Neutrophil (primary cell): ENCODE results near the gene SUV39H2.
"Not testable (repeated sequence)": the region's sequence is repeated elsewhere in the genome, so short reads cannot be mapped to it uniquely, and the experiment has no call there.

Experiments
- H3K27ac ChIP-seq: fragments of 200-600 bp; sonication (generic); 2 replicates; pipeline ENCODE4 v1.5.1; 2016; ENCODE audit warnings: mild to moderate bottlenecking, moderate library complexity
- H3K27me3 ChIP-seq: fragments of 200-600 bp; sonication (generic); 2 replicates; pipeline ENCODE4 v1.6.0; 2016; ENCODE audit warnings: mild to moderate bottlenecking
- H3K36me3 ChIP-seq: fragments of 200-600 bp; sonication (generic); 2 replicates; pipeline ENCODE4 v1.5.1; 2017
- H3K4me1 ChIP-seq, 2 experiments: fragments of 200-600 bp in 1 of 2; sonication (generic) in 1 of 2; 1 replicate in 1 of 2; 2 replicates in 1 of 2; pipeline versions ENCODE4 v1.5.1 to v1.6.1; 2013 to 2016; ENCODE audit warnings: low read depth in 1 of 2, low read length in 1 of 2, mild to moderate bottlenecking in 1 of 2, moderate library complexity in 1 of 2; ENCODE audit not compliant: control insufficient read depth in 1 of 2, insufficient read depth in 1 of 2
- H3K4me3 ChIP-seq, 2 experiments: fragments of 200-600 bp in 1 of 2; sonication (generic) in 1 of 2; 1 replicate in 1 of 2; 2 replicates in 1 of 2; pipeline ENCODE4 v1.5.1; 2013 to 2016; ENCODE audit warnings: low read depth in 1 of 2, low read length in 1 of 2, mild to moderate bottlenecking in 1 of 2, moderate library complexity in 1 of 2
- H3K9me3 ChIP-seq: fragments of 200-600 bp; sonication (generic); 2 replicates; pipeline ENCODE4 v1.5.1; 2016
- TF ChIP-seq, protein P1 (sequence below): fragments of 200-600 bp; sonication (generic); IDR thresholded peaks from 2 replicates; pipeline ENCODE4 v1.5.1; 2016; ENCODE audit warnings: antibody characterized with exemption

SUV39H2 gene

DNA sequence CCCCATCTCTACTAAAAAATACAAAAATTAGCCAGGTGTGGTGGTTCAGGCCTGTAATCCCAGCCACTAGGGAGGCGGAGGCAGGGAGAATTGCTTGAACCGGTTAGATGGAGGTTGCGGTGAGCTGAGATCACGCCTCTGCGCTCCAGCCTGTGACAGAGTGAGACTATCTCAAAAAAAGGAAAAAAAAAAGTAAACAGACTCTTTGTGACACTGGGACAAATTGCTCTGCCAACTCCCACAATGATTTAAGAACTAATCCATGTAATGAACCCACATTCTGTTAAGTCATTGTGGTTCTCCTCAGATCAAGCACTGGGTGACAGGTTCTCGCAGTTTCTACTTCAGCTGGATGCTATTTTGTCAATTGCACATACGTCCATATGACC, 64.3 kb downstream of the SUV39H2 start:
- H3K27ac ChIP-seq, H3K27me3 ChIP-seq, H3K4me3 ChIP-seq, H3K4me1 ChIP-seq, H3K9me3 ChIP-seq: not testable (repeated sequence)
- peaks cover 71% of the 10 kb centered on the region for H3K36me3 ChIP-seq

- H3K4me1 ChIP-seq, result no peaks in the 10 kb centered on the region
- no peak overlapping the region for H3K4me3 ChIP-seq
- peaks cover 70% of the 10 kb centered on the region for H3K36me3 ChIP-seq
- TF ChIP-seq, protein P1, sequence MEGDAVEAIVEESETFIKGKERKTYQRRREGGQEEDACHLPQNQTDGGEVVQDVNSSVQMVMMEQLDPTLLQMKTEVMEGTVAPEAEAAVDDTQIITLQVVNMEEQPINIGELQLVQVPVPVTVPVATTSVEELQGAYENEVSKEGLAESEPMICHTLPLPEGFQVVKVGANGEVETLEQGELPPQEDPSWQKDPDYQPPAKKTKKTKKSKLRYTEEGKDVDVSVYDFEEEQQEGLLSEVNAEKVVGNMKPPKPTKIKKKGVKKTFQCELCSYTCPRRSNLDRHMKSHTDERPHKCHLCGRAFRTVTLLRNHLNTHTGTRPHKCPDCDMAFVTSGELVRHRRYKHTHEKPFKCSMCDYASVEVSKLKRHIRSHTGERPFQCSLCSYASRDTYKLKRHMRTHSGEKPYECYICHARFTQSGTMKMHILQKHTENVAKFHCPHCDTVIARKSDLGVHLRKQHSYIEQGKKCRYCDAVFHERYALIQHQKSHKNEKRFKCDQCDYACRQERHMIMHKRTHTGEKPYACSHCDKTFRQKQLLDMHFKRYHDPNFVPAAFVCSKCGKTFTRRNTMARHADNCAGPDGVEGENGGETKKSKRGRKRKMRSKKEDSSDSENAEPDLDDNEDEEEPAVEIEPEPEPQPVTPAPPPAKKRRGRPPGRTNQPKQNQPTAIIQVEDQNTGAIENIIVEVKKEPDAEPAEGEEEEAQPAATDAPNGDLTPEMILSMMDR, result no peak
- no peaks in the 10 kb centered on the region for H3K27me3 ChIP-seq
- no peak overlapping the region for H3K27ac ChIP-seq
- no peaks in the 10 kb centered on the region for H3K9me3 ChIP-seq
Measured at GRCh38 chr10:14945108-14945507, 66.4 kb downstream of the SUV39H2 start.

DNA sequence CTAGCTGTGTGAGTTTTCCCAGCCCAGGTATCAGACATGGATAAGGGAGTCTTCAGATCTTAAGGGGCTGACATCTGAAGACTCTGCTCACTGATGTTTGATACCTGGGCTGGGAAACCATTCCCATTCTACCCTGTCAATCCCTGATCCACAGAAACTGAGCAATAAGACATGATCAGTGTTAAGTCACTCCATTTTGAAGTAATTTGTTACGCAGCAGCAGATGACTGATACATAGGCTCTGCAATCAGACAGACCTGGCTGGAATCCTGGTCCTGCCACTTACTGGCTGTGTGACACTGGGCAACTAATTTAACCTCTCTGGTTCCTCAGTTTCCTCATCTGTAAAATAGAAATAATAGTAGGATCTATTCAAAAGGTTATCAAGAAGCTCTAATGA, 68.6 kb downstream of the SUV39H2 start:
- Histone ChIP-seq H3K27me3 (no peaks in the 10 kb centered on the region), H3K27ac (no peak overlapping the region), H3K4me1 (peaks cover 16 to 18% of the 10 kb centered on the region in 2 experiments), H3K4me3 (no peak overlapping the region), H3K9me3 (no peaks in the 10 kb centered on the region), H3K36me3 (peaks cover 56% of the 10 kb centered on the region)
- TF ChIP-seq, protein P1, result no peak

DNA sequence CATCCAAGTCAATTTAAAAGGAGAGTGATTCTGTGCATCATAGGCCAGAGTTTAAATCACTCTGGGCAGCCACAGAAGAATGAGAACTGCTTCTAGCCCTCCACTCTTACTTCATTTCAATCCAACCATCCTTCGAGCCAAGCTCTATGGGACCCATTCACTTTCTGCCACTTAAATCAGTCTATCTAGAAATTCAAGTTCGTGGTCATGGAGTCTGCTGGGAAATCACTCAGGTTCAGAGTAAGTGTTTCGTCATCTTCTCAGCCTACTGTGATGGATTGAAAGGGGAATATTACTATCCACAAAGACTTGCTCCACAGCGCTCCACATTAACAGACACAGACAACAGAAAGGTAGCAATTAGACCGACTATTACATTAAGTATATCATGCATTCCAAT, 70.6 kb downstream of the SUV39H2 start:
- no peaks in the 10 kb centered on the region for H3K9me3 ChIP-seq
- no peaks in the 10 kb centered on the region for H3K27me3 ChIP-seq
- peaks cover 31 to 33% of the 10 kb centered on the region in 2 experiments for H3K4me1 ChIP-seq
- H3K4me3 ChIP-seq, result no peak overlapping the region
- peaks cover 40% of the 10 kb centered on the region for H3K36me3 ChIP-seq
- no peak overlapping the region for H3K27ac ChIP-seq
- TF ChIP-seq, protein P1, result no peak

- Histone ChIP-seq H3K27ac (peak overlapping the region; percentile 89), H3K27me3 (no peaks in the 10 kb centered on the region), H3K4me1 (peaks cover 41 to 42% of the 10 kb centered on the region in 2 experiments), H3K4me3 (peak overlapping the region; percentile 94 to 95), H3K9me3 (no peaks in the 10 kb centered on the region), H3K36me3 (peaks cover 10% of the 10 kb centered on the region)
- TF ChIP-seq, protein P1, result no peak
Measured at GRCh38 chr10:14952851-14953423, 74.3 kb downstream of the SUV39H2 start.

DNA sequence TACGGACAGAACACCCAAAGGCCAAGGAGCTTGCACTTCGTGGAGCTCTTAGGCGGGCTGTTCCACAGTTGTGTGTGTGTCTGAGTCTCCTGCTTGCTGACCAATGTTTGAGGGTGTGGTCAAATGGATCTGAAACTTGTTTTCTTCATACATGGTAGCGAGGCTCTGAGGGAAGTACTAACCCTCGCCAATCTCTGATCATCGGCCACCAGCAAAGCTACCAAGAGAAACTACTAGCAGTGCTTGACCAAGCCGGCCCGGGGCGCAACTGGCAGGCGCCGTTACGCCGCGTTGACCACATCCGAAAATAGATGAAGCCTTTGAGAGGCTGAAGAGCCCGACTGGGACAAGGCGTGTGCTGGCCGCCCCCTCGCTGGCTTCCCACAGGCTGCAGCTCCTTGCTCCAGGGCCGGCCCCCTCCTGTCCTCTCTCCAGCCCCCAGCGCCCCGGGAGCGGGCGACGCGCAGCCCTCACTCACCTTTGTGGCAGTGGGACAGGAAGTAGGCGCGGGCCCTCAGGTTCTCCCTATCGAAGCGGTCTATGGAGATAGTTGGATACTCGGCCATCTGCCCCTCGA, 74.8 kb downstream of the SUV39H2 start:
- no peaks in the 10 kb centered on the region for H3K9me3 ChIP-seq
- TF ChIP-seq, protein P1, result no peak
- H3K4me1 ChIP-seq, result peaks cover 41 to 42% of the 10 kb centered on the region in 2 experiments
- no peaks in the 10 kb centered on the region for H3K27me3 ChIP-seq
- H3K4me3 ChIP-seq, result peak overlapping the region; percentile 94 to 95
- peak overlapping the region; percentile 89 for H3K27ac ChIP-seq
- H3K36me3 ChIP-seq, result peaks cover 4% of the 10 kb centered on the region
